ENCODE measurements around the gene ASNS.

The ASNS gene

DNA sequence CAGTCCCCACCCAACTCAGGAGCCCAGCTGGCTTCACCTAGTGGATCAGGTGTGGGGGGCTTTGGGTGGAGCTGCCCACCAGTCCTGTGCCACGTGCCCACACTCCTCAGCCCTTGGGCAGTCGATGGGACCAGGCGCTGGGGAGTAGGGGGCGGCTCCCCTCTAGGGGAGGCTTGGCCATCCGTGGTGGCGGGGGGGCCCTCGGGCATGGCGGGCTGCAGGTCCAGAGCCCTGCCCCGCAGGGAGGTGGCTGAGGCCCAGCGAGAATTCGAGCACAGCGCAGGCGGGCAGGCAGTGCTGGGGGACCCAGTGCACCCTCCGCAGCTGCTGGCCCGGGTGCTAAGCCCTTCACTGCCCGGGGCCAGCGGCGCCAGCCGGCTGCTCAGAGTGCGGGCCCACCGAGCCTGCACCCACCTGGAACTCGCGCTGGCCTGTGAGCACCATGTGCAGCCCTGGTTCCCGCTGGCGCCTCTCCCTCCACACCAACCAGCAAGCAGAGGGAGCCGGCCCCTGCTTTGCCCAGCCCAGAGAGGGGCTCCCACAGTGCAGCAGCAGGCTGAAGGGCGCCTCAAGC, 29.3 kb downstream of the ASNS start:
- DNase-seq (ENCODE audit: low read depth in 4 of 4, low spot score in 1 of 4), result no peak

DNA sequence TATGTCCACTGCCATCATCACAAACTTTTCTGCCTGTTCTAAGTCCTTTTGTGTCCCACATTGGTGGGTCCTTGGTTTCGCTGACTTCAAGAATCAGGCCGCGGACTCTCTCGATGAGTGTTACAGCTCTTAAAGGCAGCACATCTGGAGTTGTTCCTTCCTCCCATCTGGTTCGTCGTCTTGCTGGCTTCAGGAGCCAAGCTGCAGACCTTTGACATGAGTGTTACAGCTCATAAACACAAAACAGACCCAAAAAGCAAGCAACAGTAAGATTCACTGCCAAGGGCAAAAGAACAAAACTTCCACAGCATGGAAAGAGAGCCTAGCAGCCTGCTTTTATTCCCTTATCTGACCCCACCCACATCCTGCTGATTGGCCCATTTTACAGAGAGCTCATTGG, 30.2 kb downstream of the ASNS start:
- DNase-seq (ENCODE audit: low read depth in 4 of 4, low spot score in 1 of 4), result no peak

DNA sequence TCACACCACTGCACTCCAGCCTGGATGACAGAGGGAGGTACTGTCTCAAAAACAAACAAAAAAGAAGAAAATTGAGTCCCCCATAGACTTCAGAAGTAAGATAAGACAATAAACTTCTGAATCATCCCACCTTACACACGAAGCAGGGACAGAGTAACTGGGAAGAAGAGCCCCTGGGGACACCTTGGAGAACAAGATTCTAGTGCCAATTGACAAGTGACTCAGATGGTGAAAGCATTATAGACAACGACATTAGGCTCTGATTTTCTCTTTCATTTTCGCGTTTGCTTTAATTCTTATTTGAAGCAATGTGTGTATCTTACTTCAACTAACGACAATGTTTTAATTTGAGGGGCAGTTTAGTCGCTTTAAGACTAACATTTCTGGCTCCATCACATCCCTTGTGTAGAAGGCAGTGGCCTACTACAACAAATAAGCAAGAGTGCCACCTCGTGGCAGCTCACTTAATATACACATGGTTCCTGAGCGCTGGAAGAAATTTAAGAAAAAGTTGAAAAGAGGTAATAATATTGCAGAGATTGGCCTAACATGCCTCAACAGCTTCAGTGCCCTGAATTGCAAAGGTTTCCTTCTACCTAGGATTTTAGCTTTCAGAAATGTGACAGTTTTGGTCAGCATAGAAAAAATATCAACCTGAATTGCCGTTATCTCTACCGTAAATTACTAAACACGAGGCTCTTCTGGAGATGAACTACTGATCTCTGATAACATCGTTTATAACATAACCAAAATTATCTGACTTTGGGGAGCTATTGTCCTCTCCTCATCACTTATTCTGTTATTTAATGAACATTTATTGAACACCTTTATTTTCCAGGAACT, 36.7 kb downstream of the ASNS start:
- peak; percentile 23 to 44 (median 36) for DNase-seq (ENCODE audit: low read depth in 4 of 4, low spot score in 1 of 4)

DNA sequence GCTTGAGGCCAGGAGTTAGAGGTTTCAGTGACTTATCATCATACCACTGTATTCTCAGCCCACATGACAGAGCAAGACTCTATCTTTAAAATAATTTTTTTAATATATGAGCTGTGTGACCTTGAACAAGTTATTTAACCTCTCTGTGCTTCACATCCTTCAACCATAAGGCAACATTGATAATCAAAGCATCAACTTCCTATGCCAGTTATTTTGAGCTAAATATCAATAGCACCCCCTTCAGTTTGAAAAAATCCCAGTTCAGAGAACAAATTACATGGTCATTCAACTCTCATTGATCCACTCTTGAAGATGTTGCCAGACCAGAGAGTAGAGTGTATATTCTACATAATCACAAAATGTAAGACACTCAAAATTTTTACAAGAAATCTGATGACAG, 53.0 kb downstream of the ASNS start:
- DNase-seq (ENCODE audit: low read depth in 4 of 4, low spot score in 1 of 4), result no peak

DNA sequence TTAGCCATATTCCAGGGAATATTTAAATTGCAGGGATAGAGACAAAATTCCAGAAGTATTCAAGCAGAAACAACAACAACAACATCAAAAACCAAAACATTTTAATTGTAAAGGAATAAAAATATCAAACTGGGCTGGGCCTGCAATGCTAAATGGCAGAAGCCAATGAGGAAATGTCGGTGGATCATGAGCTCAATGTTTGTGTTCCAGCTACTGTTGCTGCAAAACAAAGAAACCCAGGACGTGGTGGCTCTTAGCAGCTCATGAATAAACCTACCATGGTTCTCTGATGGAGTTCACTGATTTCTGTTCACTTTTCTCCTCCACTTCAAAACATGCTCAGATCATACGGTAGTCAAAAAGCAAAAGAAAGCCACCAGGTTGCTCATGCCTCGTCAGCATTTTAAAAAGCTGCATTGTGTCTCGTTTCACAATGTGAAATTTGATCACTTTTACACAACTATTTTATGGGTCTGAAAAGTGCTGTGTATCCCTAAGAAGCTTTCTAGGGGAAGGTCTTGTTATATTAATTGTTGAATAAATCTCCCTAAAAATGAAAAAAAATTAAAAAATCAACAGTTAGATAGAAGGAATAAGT, 54.0 kb downstream of the ASNS start:
- DNase-seq (ENCODE audit: low read depth in 4 of 4, low spot score in 1 of 4), result no peak
